Measurements from ENCODE around the gene DERL2.
"Not testable (repeated sequence)": the region's sequence is repeated elsewhere in the genome, so short reads cannot be mapped to it uniquely, and the experiment has no call there.

GRCh38 chr17:5435781-5436315 lies 50.1 kb downstream of the DERL2 start:
- not testable (repeated sequence) for TF ChIP-seq POLR2A, CTCF (IDR thresholded peaks at IDR 0.05)

Measured in breast epithelium (tissue), 3 donors.